ENCODE measurements around the gene PTCSC3. TPM values are rescaled to one million over a fixed set of nuclear protein-coding genes. Genes with fewer than 3 reads are reported as not detected.

PTCSC3 gene
- polyA plus RNA-seq (2011; rRNA removed) (not detected in 2 replicates), polyA plus RNA-seq (2017; fragmentation: RNase III; extraction: RNeasy Plus Mini Kit Qiagen cat#74134 plus additional on column Dnase treatment) (not detected in 3 replicates), polyA minus RNA-seq (2011; rRNA and poly(A)+ RNA removed) (not detected in 2 replicates)
- polyA plus RNA-seq (2012; cell fraction: cytosol; rRNA removed) = not detected in 2 replicates
- not detected in 2 replicates for polyA plus RNA-seq (2012; cell fraction: nucleus; rRNA removed)

DNA sequence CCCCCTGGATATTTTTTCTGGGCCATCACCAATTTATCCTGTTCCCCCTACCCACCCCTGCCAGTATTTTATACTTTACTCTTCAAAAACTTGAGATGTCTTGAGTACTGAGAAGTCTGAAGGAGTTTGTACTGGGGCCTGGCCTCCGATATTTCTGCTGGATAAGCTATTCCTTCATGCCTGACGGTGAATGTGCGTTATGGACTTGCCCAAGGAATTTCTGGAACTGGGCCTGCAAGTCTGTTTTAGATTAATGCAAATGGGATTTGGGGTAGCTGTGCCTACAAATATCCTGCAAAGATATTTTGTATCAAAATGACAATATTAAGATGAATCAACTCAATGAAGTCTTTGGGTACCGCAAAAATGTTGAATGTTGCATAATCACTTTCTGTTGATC lies at the start of gene PTCSC3:
PTCSC3 (minus strand) TSS at position 199 of the 400 bp plus-strand sequence.
- Histone ChIP-seq H3K4me3 (no peak within 1 kb of the TSS), H3K4me1 (no peaks in the 10 kb centered on the region), H3K9me3 (no peaks in the 10 kb centered on the region), H3K4me2 (no peak within 1 kb of the TSS), H3K27ac (no peak within 1 kb of the TSS)
- TF ChIP-seq HES2 (IDR thresholded peaks at IDR 0.05) (no peak), PHF8 (IDR thresholded peaks at IDR 0.05; ENCODE audit: borderline replicate concordance, low read depth) (no peak), E2F6 (IDR thresholded peaks at IDR 0.05; ENCODE audit: borderline replicate concordance, low read depth) (no peak), ATOH8 (CRISPR knock-in tag; IDR thresholded peaks at IDR 0.05; ENCODE audit: low read depth) (no peak)
- POLR2A ChIA-PET = no interaction called here
- ATAC-seq (no peak), FAIRE-seq (no peak), DNase-seq (ENCODE audit: low read depth in 1 of 2, low spot score in 1 of 2) (no peak)
- CTCF ChIA-PET = interaction anchor here (2.5 kb wide), 1 partner anchor 106 kb away, joined by 8 read pairs; no protein-coding TSS in a partner anchor
- 82% methylated on average over 4 of the region's 4 CpGs for WGBS (ENCODE audit: missing lambda C conversion rate)

DNA sequence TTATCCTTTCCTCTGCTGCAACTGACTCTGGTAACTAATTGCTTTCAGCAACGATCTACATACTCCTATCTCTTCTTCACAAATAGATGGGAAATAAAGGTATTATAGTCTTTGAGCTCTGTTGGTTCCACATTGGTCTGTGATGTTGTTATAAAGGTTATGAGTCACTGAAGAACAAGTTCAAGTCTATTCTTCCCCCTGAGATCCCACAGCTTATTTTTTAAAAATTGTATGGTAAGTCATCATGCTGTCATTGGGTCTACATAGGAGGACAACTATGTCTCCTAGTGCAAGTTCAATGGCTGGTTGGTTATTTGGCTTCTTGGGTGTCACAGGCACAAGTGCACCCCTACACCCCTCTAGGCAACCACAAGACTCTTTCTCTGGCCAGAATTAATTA lies 49.6 kb upstream of the PTCSC3 start:
- Histone ChIP-seq H3K4me2 (no peak overlapping the region), H3K4me1 (no peaks in the 10 kb centered on the region), H3K4me3 (no peak overlapping the region), H3K9me3 (no peaks in the 10 kb centered on the region), H3K27ac (no peak overlapping the region)
- 4% methylated on average over 1 of the region's 1 CpG for WGBS (ENCODE audit: missing lambda C conversion rate)
- FAIRE-seq (no peak), DNase-seq (ENCODE audit: low read depth in 1 of 2, low spot score in 1 of 2) (no peak), ATAC-seq (no peak)
- POLR2A ChIA-PET = no interaction called here
- CTCF ChIA-PET = no interaction called here
- TF ChIP-seq CHD4 (IDR thresholded peaks at IDR 0.05; ENCODE audit: borderline replicate concordance) (no peak), JUNB (IDR thresholded peaks at IDR 0.05) (no peak), NFE2L2 (conservative IDR thresholded peaks at IDR 0.05; ENCODE audit: low read length) (no peak), ZFP36 (IDR thresholded peaks at IDR 0.05; ENCODE audit: borderline replicate concordance, partially characterized antibody) (no peak), RFX5 (IDR thresholded peaks at IDR 0.05) (no peak), USF2 (IDR thresholded peaks at IDR 0.05) (no peak), HOXB5 (CRISPR knock-in tag; IDR thresholded peaks at IDR 0.05) (no peak), TP53 (CRISPR knock-in tag; IDR thresholded peaks at IDR 0.05) (no peak), MAX (IDR thresholded peaks at IDR 0.05) (no peak), NR3C1 (IDR thresholded peaks at IDR 0.05) (no peak), KDM1A (IDR thresholded peaks at IDR 0.05; ENCODE audit: low read depth) (no peak), ESRRA (IDR thresholded peaks at IDR 0.05; ENCODE audit: borderline replicate concordance, low read length) (no peak), FOSL2 (IDR thresholded peaks at IDR 0.05) (no peak), FOSL2 (CRISPR knock-in tag; IDR thresholded peaks at IDR 0.05) (no peak), GATA3 (IDR thresholded peaks at IDR 0.05; ENCODE audit: borderline replicate concordance) (no peak), SREBF2 (IDR thresholded peaks at IDR 0.05) (no peak), NPAS2 (CRISPR knock-in tag; IDR thresholded peaks at IDR 0.05; ENCODE audit: borderline replicate concordance) (no peak), CEBPB (IDR thresholded peaks at IDR 0.05) (no peak), POLR2AphosphoS2 (conservative IDR thresholded peaks at IDR 0.05; ENCODE audit: low read length) (no peak)
- TF ChIP-seq, protein P1, sequence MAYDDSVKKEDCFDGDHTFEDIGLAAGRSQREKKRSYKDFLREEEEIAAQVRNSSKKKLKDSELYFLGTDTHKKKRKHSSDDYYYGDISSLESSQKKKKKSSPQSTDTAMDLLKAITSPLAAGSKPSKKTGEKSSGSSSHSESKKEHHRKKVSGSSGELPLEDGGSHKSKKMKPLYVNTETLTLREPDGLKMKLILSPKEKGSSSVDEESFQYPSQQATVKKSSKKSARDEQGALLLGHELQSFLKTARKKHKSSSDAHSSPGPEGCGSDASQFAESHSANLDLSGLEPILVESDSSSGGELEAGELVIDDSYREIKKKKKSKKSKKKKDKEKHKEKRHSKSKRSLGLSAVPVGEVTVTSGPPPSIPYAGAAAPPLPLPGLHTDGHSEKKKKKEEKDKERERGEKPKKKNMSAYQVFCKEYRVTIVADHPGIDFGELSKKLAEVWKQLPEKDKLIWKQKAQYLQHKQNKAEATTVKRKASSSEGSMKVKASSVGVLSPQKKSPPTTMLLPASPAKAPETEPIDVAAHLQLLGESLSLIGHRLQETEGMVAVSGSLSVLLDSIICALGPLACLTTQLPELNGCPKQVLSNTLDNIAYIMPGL (CRISPR knock-in tag; IDR thresholded peaks at IDR 0.05; ENCODE audit: borderline replicate concordance) = no peak
- TF ChIP-seq, protein P2, sequence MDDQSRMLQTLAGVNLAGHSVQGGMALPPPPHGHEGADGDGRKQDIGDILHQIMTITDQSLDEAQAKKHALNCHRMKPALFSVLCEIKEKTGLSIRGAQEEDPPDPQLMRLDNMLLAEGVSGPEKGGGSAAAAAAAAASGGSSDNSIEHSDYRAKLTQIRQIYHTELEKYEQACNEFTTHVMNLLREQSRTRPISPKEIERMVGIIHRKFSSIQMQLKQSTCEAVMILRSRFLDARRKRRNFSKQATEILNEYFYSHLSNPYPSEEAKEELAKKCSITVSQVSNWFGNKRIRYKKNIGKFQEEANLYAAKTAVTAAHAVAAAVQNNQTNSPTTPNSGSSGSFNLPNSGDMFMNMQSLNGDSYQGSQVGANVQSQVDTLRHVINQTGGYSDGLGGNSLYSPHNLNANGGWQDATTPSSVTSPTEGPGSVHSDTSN (IDR thresholded peaks at IDR 0.05) = no peak
